Putamen (tissue), 1 donor: ENCODE data around the gene GATA1.
"Not testable (repeated sequence)": the region's sequence is repeated elsewhere in the genome, so short reads cannot be mapped to it uniquely, and the experiment has no call there.

Experiments used
- DNase-seq: peaks from one replicate; pipeline ENCODE4 v3.0.0-alpha.2; 2016; ENCODE audit warnings: low spot score

Gene GATA1

GRCh38 chrX:48815266-48815665, 28.9 kb downstream of the GATA1 start:
- DNase-seq = no peak

DNA sequence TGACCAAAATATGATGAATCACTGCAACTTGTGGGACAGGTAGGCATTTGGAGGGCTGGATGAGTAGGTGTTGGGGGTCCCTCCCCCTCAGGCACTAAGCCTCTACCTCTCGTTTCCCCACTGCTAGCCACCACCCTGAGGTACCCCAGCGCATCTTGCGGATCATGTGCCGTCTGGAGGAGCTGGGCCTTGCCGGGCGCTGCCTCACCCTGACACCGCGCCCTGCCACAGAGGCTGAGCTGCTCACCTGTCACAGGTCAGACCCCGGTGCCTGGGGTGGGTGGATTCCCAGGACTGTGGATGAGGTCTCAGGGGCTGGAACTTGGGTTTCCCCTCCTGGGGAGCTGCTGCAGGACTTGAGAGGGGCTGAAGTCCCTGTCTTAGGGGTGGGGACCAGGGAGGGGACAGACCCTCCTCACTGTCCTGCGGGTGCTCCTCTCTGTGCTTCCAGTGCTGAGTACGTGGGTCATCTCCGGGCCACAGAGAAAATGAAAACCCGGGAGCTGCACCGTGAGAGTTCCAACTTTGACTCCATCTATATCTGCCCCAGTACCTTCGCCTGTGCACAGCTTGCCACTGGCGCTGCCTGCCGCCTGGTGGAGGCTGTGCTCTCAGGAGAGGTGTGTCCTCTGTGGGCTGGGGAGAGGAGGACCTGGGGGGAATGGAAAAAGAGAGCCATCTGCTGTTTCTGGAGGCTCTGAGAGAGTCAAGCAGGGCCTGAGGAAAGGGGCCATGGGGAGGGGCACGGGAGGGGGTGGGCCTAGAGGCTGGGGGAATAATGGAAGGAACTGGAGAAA, 29.8 kb downstream of the GATA1 start:
- DNase-seq = no peak

- DNase-seq = no peak
Measured at GRCh38 chrX:48818098-48818497, 31.7 kb downstream of the GATA1 start.

DNA sequence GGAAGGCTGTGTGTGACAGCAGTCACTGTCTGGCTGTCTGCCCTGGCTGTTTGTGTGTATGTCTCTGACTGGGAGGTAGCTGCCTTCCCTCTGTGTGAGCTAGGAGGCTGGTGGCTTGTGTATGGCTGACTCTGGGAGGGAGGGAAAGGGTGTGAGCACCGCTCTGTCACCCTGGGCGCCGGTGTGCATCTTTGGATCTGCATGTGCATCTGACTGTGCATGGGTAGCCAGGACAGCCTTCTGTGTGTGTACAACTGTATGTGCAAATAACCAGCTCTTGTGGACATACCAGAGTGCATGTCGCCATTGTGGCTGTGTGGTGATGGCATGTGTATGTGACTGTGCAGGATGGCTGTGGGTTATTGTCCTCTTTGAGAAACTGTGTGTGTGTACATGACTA, 32.5 kb downstream of the GATA1 start:
- DNase-seq = no peak

DNA sequence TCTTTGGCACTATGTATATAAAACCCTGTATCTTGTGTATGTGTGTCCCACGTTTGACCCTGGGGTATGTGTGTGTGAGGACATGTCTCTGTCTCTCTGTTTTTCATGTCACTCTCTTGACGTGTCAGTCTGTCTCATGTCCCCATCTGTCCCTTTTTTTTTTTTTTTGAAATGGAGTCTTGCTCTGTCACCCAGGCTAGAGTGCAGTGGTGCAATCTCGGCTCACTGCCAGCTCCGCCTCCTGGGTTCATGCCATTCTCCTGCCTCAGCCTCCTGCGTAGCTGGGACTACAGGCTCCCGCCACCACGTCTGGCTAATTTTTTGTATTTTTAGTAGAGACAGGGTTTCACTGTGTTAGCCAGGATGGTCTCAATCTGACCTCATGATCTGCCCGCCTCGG, 33.0 kb downstream of the GATA1 start:
- DNase-seq = not testable (repeated sequence)

DNA sequence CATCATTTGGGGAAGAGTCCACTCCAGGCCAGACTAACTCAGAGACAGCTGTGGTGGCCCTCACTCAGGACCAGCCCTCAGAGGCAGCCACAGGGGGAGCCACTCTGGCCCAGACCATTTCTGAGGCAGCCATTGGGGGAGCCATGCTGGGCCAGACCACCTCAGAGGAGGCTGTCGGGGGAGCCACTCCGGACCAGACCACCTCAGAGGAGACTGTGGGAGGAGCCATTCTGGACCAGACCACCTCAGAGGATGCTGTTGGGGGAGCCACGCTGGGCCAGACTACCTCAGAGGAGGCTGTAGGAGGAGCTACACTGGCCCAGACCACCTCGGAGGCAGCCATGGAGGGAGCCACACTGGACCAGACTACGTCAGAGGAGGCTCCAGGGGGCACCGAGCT, 36.7 kb downstream of the GATA1 start:
- DNase-seq = no peak

DNA sequence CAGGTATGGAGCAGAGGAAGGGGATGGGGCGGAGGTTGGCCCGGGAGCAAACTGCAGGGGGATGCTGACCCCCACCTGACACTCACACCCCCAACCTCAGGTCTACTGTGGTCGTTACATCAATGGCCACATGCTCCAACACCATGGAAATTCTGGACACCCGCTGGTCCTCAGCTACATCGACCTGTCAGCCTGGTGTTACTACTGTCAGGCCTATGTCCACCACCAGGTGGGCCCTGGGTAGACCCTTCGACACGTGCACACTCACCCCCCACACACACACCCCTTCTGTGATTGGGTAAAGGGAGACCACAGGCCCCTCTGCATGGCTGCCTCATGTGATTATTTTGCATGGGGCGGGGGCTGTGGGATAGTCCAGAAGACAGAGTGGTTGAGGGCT, 37.7 kb downstream of the GATA1 start:
- DNase-seq = no peak

DNA sequence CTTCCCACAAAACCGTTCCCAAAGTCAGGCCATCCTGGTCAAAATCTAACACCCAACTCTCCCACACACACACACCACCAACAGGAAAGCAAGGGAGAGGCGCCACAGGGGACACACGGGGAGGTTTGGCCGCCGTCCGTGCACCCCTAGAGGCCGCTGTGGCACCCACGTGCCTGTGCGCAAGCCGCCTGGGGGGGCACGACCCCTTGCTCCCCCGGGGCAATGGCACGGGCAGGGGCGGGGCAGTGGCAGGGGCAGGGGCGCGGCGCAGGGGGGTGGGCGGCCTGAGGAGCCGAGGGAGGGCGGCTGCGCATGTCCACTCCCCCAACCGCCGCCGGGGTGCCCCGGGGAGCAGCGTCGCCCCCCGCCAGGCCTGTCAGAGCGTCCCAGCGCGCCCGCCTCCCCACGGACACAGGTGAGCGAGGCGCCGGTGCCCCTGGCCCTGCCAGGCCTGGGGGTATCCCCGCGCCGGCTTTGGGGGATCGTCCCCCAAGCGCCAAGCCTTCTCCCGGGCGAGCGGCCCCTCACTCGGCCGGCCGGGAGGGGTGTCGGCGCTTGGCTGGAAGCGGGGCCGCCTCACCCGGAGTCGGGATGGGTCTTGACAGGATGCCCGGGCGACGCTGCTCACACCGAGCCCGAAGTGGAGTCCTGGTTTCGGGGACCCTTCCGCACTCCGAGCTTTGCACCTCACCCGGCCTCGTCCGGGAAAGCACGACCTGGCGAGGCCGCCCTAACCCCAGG, 39.9 kb downstream of the GATA1 start, which contains the start of gene ERAS:
ERAS (plus strand) TSS at position 379 of the 741 bp plus-strand sequence. CDS start 2,611 bp downstream, outside the sequence.
- DNase-seq = no peak

GRCh38 chrX:48826876-48827653, 40.7 kb downstream of the GATA1 start:
- no peak for DNase-seq

DNA sequence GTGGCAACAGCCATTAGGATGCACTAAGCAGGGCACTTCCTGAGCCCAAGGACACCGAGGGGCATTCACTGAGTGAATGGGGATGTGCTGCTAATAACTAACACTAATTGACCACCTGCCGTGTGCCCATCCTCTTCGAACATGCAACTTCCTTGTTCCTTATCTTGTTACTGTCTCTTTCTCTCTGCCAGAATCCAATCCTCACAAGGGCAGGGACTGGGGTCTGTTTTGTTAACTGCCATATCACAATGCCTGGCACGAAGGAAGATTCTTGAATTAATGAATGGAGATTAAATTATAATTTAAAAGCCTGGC, 41.2 kb downstream of the GATA1 start:
- no peak for DNase-seq

- DNase-seq = no peak
Measured at GRCh38 chrX:48829016-48829735, 42.8 kb downstream of the GATA1 start.

DNA sequence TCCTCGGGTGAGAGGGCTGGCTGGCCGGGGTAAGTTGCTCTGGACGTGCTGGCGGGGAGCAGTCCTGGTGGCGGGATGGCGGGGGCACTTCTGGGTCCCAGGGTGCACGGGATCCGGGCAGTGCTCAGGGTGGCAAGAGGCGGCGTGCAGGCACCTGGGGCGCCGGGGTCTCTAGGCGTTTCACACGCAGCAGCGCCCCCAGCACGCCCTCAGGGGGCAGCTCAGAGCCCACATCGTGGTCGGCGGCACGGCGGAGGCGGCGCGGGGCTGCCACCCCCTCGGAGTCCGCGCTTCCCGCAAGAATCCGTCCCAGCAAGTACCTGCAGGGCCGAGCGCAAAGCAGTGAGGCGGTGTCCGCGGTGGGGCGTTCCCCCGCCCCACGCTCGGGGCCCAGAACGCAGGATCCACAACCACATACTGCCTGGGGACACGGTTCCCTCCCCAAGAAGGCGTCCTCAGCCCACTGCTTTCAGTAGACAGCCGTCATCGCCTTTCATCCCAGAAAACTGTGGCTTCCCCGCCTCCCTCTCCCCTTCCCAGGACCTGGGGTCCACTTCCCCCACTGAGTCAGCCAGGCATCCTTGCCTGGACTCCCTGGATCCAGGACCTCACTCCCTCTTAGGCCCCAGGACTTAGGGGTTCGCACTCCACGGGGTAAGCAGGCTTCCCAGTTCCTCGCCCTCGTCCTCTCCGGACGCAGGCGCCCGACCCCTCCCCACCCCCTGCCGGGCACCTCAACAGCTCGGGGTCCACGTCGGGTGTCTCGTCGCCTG, 44.9 kb downstream of the GATA1 start:
- DNase-seq = no peak

GRCh38 chrX:48831909-48832291, 45.5 kb downstream of the GATA1 start:
- DNase-seq = no peak

DNA sequence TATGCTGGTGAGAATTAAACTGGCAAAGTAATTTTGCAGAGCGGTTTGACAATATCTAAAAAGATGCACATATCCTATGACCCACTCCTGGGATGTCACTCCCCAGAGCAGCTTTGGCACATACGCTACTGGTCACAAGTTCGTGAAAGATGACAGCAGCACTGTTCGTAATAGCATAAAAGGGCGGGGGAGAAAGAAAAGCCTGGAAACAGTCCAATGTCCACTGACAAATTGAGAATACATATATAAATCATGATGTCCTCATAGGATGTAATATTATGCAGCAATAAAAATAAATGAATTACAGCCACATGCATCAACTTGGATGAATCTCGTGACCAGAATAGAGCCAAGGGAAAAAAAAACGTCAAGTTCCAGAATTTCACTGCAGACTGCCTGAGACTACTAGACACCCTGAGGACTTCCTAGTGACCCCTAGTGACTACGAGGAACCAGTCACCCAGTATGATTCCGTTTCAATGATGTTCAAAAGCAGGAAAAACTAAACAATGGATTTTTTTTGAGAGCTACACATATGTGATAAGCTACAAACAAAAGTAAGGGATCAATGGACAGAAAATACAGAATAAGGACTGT, 47.2 kb downstream of the GATA1 start:
- DNase-seq = no peak

DNA sequence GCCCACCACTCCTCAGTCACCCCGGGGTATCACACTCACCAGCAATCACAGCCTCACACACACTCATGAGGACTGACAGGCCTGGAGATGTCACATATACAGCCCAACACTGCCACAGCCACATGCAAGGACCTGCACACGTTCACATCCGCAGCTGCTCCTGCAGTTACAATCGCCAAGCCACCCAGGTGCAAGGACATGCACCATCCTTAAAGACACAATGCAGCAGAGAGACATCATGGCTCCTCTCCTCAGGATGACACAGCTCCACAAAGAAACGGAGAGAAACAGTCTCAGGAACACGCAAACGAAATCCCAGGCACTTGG, 48.0 kb downstream of the GATA1 start:
- no peak for DNase-seq

- no peak for DNase-seq
Measured at GRCh38 chrX:48835524-48836329, 49.3 kb downstream of the GATA1 start, which contains the start of gene PCSK1N. PCSK1N (minus strand) TSS chrX:48835610; CDS start chrX:48835532, 78 bp downstream.

GRCh38 chrX:48839686-48840085, 53.3 kb downstream of the GATA1 start:
- no peak for DNase-seq
